ENCODE data around the gene SLC16A7. TPM values are rescaled to one million over a fixed set of nuclear protein-coding genes. Genes with fewer than 3 reads are reported as not detected.
A peak's percentile ranks its signal among the peaks of the same experiment; 100 is the strongest.

The SLC16A7 gene
- total RNA-seq, 1 donor from 2014 or later = 6.5 TPM

GRCh38 chr12:59587710-59588109 is 8.1 kb upstream of the SLC16A7 start:
- H3K36me3 Mint-ChIP-seq (ENCODE audit: insufficient read depth) = no peaks in the 10 kb centered on the region
- H3K27ac Mint-ChIP-seq = no peak overlapping the region
- TF ChIP-seq, protein P1, sequence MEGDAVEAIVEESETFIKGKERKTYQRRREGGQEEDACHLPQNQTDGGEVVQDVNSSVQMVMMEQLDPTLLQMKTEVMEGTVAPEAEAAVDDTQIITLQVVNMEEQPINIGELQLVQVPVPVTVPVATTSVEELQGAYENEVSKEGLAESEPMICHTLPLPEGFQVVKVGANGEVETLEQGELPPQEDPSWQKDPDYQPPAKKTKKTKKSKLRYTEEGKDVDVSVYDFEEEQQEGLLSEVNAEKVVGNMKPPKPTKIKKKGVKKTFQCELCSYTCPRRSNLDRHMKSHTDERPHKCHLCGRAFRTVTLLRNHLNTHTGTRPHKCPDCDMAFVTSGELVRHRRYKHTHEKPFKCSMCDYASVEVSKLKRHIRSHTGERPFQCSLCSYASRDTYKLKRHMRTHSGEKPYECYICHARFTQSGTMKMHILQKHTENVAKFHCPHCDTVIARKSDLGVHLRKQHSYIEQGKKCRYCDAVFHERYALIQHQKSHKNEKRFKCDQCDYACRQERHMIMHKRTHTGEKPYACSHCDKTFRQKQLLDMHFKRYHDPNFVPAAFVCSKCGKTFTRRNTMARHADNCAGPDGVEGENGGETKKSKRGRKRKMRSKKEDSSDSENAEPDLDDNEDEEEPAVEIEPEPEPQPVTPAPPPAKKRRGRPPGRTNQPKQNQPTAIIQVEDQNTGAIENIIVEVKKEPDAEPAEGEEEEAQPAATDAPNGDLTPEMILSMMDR (IDR thresholded peaks at IDR 0.05; ENCODE audit: unreplicated experiment) = no peak
- H3K27me3 Mint-ChIP-seq = no peaks in the 10 kb centered on the region
- no peaks in the 10 kb centered on the region for H3K9me3 Mint-ChIP-seq (ENCODE audit: low read depth)
- H3K4me1 Mint-ChIP-seq (ENCODE audit: low read depth) = no peaks in the 10 kb centered on the region
- H3K4me3 Mint-ChIP-seq (ENCODE audit: low read depth) = no peak overlapping the region
- DNase-seq (ENCODE audit: low spot score, unreplicated experiment) = no peak

- no peak for DNase-seq (ENCODE audit: low spot score, unreplicated experiment)
- Mint-ChIP-seq H3K4me1 (ENCODE audit: low read depth) (peaks cover 12% of the 10 kb centered on the region), H3K27me3 (peaks cover 15% of the 10 kb centered on the region), H3K36me3 (ENCODE audit: insufficient read depth) (no peaks in the 10 kb centered on the region), H3K4me3 (ENCODE audit: low read depth) (no peak overlapping the region), H3K27ac (no peak overlapping the region), H3K9me3 (ENCODE audit: low read depth) (no peaks in the 10 kb centered on the region)
- TF ChIP-seq, protein P1 (IDR thresholded peaks at IDR 0.05; ENCODE audit: unreplicated experiment) = no peak
These were observed 2.1 kb upstream of the SLC16A7 start for GRCh38 chr12:59593761-59594160.

DNA sequence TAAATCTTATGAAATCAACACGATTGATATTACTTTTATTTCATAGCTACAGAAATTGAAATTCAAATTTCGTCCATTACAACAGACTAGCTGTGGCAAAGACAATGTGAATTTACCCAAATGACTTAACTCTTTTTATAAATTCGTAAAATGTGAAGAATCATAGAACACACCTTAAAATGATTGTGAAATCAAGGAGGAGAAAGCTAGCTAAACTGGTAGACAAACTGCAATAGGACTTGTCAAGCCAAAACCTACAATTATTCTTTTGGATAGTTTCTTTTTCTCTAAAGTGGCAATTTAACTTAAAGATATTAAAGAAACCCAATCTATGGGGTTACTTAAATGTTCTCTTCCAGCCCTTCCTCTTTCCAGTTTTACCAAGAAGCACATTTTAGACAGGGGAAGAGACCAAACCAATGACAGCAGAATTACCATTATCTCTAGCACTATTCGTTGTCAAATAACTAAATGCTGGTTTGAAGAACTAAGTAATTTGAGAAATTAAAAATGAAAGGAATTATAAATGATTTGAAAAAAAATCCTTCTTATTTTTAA is 807 bp upstream of the SLC16A7 start:
- Mint-ChIP-seq H3K4me1 (ENCODE audit: low read depth) (peaks cover 12% of the 10 kb centered on the region), H3K9me3 (ENCODE audit: low read depth) (no peaks in the 10 kb centered on the region), H3K36me3 (ENCODE audit: insufficient read depth) (no peaks in the 10 kb centered on the region), H3K27me3 (peaks cover 18% of the 10 kb centered on the region), H3K4me3 (ENCODE audit: low read depth) (peak overlapping the region; percentile 88), H3K27ac (no peak overlapping the region)
- DNase-seq (ENCODE audit: low spot score, unreplicated experiment) = no peak
- TF ChIP-seq, protein P1 (IDR thresholded peaks at IDR 0.05; ENCODE audit: unreplicated experiment) = no peak

- no peak for DNase-seq (ENCODE audit: low spot score, unreplicated experiment)
- peaks cover 18% of the 10 kb centered on the region for H3K27me3 Mint-ChIP-seq
- H3K27ac Mint-ChIP-seq = peak overlapping the region; percentile 92
- H3K9me3 Mint-ChIP-seq (ENCODE audit: low read depth) = no peaks in the 10 kb centered on the region
- H3K4me1 Mint-ChIP-seq (ENCODE audit: low read depth) = peaks cover 12% of the 10 kb centered on the region
- H3K36me3 Mint-ChIP-seq (ENCODE audit: insufficient read depth) = no peaks in the 10 kb centered on the region
- H3K4me3 Mint-ChIP-seq (ENCODE audit: low read depth) = peak overlapping the region; percentile 88
- TF ChIP-seq, protein P1 (IDR thresholded peaks at IDR 0.05; ENCODE audit: unreplicated experiment) = no peak
These were observed 305 bp upstream of the SLC16A7 start for GRCh38 chr12:59595565-59595882.

DNA sequence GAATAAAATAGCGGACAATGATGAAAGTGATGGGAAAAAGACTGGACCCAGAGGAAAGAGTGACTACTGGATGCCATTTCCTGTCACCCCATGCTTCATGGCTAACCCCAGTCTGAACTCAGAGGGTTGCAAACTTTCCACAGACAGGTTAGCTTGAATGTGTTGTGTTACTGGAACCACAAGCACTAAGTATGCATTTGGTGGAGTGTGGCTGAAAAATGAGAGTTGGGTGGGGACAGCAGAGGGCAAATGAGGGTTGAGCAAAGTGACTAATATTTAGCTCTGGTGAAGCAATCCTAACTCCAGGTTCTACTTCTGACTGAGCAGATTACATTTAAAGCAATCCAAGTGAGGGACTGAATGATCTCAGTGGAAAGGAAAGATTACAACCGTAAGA is 1.6 kb downstream of the SLC16A7 start:
- TF ChIP-seq, protein P1 (IDR thresholded peaks at IDR 0.05; ENCODE audit: unreplicated experiment) = no peak
- Mint-ChIP-seq H3K27me3 (peaks cover 18% of the 10 kb centered on the region), H3K36me3 (ENCODE audit: insufficient read depth) (no peaks in the 10 kb centered on the region), H3K4me1 (ENCODE audit: low read depth) (peaks cover 12% of the 10 kb centered on the region), H3K9me3 (ENCODE audit: low read depth) (no peaks in the 10 kb centered on the region), H3K4me3 (ENCODE audit: low read depth) (peak overlapping the region; percentile 88), H3K27ac (peak overlapping the region; percentile 97)
- no peak for DNase-seq (ENCODE audit: low spot score, unreplicated experiment)
